ENCODE measurements around the gene MYO1D. TPM values are rescaled to one million over a fixed set of nuclear protein-coding genes. Genes with fewer than 3 reads are reported as not detected.

MYO1D gene
- total and polyA plus RNA-seq, 2 of the 13 experiments (the other 11 are each of a cell fraction or from before 2014, with no cell fraction given), result 13.2 to 17.3 TPM

- Histone ChIP-seq H3K9me3 (ENCODE audit: low read length) (no peaks in the 10 kb centered on the region), H3K36me3 (replicated peaks in 1 of 2; ENCODE audit: control insufficient read depth in 1 of 2, insufficient read depth in 2 of 2, low read length in 2 of 2) (no peaks in the 10 kb centered on the region), H3K79me2 (ENCODE audit: insufficient read depth, low read length) (no peaks in the 10 kb centered on the region), H3K4me2 (ENCODE audit: low read depth, low read length) (no peak overlapping the region), H3K27me3 (ENCODE audit: control insufficient read depth in 1 of 2, insufficient read depth in 2 of 2, low read length in 2 of 2) (no peaks in the 10 kb centered on the region), H2AFZ (ENCODE audit: low read length) (no peak overlapping the region), H3K27ac (ENCODE audit: extremely low read length, insufficient read depth, low read length) (no peak overlapping the region), H3K4me1 (ENCODE audit: insufficient read depth, low read length) (peaks cover 6% of the 10 kb centered on the region; the same call in 1 of the 2 replicates), H3K9ac (ENCODE audit: insufficient read depth, low read depth, low read length) (no peak overlapping the region), H4K20me1 (ENCODE audit: insufficient read depth, low read length) (no peaks in the 10 kb centered on the region), H3K4me3 (replicated peaks in 1 of 3; ENCODE audit: insufficient read depth in 1 of 3, low read depth in 2 of 3, low read length in 3 of 3) (no peak overlapping the region)
- in situ Hi-C loops (cut with HindIII; ENCODE audit: extremely low pct_ligation_motif_present, low pct_unique_long_range_greater_than_20kb), result no loop called here
- DNase-seq (ENCODE audit: low spot score), result no peak
- FAIRE-seq, result no peak
- no TSS peak for BruUV-seq (replicated peaks)
- intact Hi-C loops (cut with micrococcal nuclease; ENCODE audit: unreplicated experiment), result no loop called here
- TF ChIP-seq MAFF (IDR thresholded peaks at IDR 0.05; ENCODE audit: low read depth, low read length) (peak; percentile 99), MAFK (conservative IDR thresholded peaks at IDR 0.05 in 1 of 2, IDR thresholded peaks at IDR 0.05 in 1 of 2; ENCODE audit: low read length in 2 of 2) (peak; percentile 98 to 99), JARID2 (CRISPR knock-in tag; IDR thresholded peaks at IDR 0.05; ENCODE audit: insufficient replicate concordance) (no peak)
- CTCF ChIA-PET (ENCODE audit: low intra/inter-chr PET ratio, low total read pairs), result no interaction called here
- POLR2A ChIA-PET, result no interaction called here
- WGBS (ENCODE audit: low lambda C conversion rate), result 87% methylated on average over 4 of the region's 4 CpGs
- no peak for ATAC-seq
Measured at GRCh38 chr17:32567086-32567485, 309.8 kb downstream of the MYO1D start.

- DNase-seq (ENCODE audit: low spot score) (no peak), ATAC-seq (no peak), FAIRE-seq (no peak)
- no peak overlapping the region for H3K4me2 ChIP-seq (ENCODE audit: low read depth, low read length)
- no peaks in the 10 kb centered on the region; a peak in 1 of 5 replicates for H3K27me3 ChIP-seq (ENCODE audit: control insufficient read depth in 1 of 2, insufficient read depth in 2 of 2, low read length in 2 of 2)
- peaks cover 6% of the 10 kb centered on the region; the same call in 1 of the 2 replicates for H3K4me1 ChIP-seq (ENCODE audit: insufficient read depth, low read length)
- in situ Hi-C loops (cut with HindIII; ENCODE audit: extremely low pct_ligation_motif_present, low pct_unique_long_range_greater_than_20kb) (no loop called here), intact Hi-C loops (cut with micrococcal nuclease; ENCODE audit: unreplicated experiment) (no loop called here)
- H3K4me3 ChIP-seq (replicated peaks in 1 of 3; ENCODE audit: insufficient read depth in 1 of 3, low read depth in 2 of 3, low read length in 3 of 3), result no peak overlapping the region
- no TSS peak for BruUV-seq (replicated peaks)
- H2AFZ ChIP-seq (ENCODE audit: low read length), result no peak overlapping the region
- H3K79me2 ChIP-seq (ENCODE audit: insufficient read depth, low read length), result no peaks in the 10 kb centered on the region
- H3K27ac ChIP-seq (ENCODE audit: extremely low read length, insufficient read depth, low read length), result no peak overlapping the region
- no peak overlapping the region for H3K9ac ChIP-seq (ENCODE audit: insufficient read depth, low read depth, low read length)
- TF ChIP-seq ATF5 (CRISPR knock-in tag; IDR thresholded peaks at IDR 0.05; ENCODE audit: low read depth), result no peak
- no peak for TF ChIP-seq GTF2F1 (IDR thresholded peaks at IDR 0.05; ENCODE audit: low read length)
- TF ChIP-seq ZNF576 (CRISPR knock-in tag; IDR thresholded peaks at IDR 0.05), result no peak
- no peak for TF ChIP-seq PCBP1 (IDR thresholded peaks at IDR 0.05; ENCODE audit: borderline replicate concordance, low read depth, low read length)
- TF ChIP-seq ZNF839 (CRISPR knock-in tag; IDR thresholded peaks at IDR 0.05; ENCODE audit: borderline replicate concordance), result no peak
- TF ChIP-seq EHMT2 (IDR thresholded peaks at IDR 0.05; ENCODE audit: borderline replicate concordance, low read depth, low read length), result no peak
- TF ChIP-seq EED (CRISPR knock-in tag; IDR thresholded peaks at IDR 0.05), result no peak
- TF ChIP-seq ZNF75D (CRISPR knock-in tag; IDR thresholded peaks at IDR 0.05; ENCODE audit: borderline replicate concordance), result no peak
- TF ChIP-seq KMT2B (CRISPR knock-in tag; IDR thresholded peaks at IDR 0.05), result no peak
- H4K20me1 ChIP-seq (ENCODE audit: insufficient read depth, low read length), result no peaks in the 10 kb centered on the region
- H3K36me3 ChIP-seq (replicated peaks in 1 of 2; ENCODE audit: control insufficient read depth in 1 of 2, insufficient read depth in 2 of 2, low read length in 2 of 2), result no peaks in the 10 kb centered on the region
- POLR2A ChIA-PET, result no interaction called here
- 88% methylated on average over 5 of the region's 5 CpGs for WGBS (ENCODE audit: low lambda C conversion rate)
- CTCF ChIA-PET (ENCODE audit: low intra/inter-chr PET ratio, low total read pairs), result no interaction called here
- H3K9me3 ChIP-seq (ENCODE audit: low read length), result no peaks in the 10 kb centered on the region
Measured at GRCh38 chr17:32566303-32566702, 310.6 kb downstream of the MYO1D start.

All from HepG2 (cell line).